Psoas muscle (tissue), 8 donors: Measurements from ENCODE around the gene C2orf49. TPM values are rescaled to one million over a fixed set of nuclear protein-coding genes. Genes with fewer than 3 reads are reported as not detected.
A peak's percentile ranks its signal among the peaks of the same experiment; 100 is the strongest.

Source experiments
- ATAC-seq, 4 donors: fragments of 200-7000 bp; cut with Tn5 transposase; one replicate each; pipeline ENCODE4 v1.9.1; 2020; ENCODE audit warnings: moderate library complexity in 3 of 4, mild to moderate bottlenecking in 2 of 4
- DNase-seq, 2 donors: peaks; one replicate each; pipeline ENCODE4 v3.0.0-alpha.2; 2020
- H3K27ac ChIP-seq: fragments of 200-600 bp; one replicate; pipeline ENCODE4 v1.8.0; 2022
- H3K27me3 ChIP-seq, 3 donors: fragments of 200-600 bp in 1 of 3; one replicate each; pipeline versions ENCODE4 v1.6.1 to v1.8.0; 2013 to 2022; ENCODE audit warnings: low read length in 2 of 3, mild to moderate bottlenecking in 2 of 3, moderate library complexity in 1 of 3; ENCODE audit not compliant: insufficient read depth in 3 of 3
- H3K36me3 ChIP-seq, 2 donors: fragments of 200-600 bp in 1 of 2; one replicate each; pipeline versions ENCODE4 v1.6.1 to v1.8.0; 2013 to 2022; ENCODE audit warnings: low read depth in 1 of 2, mild to moderate bottlenecking in 1 of 2, moderate library complexity in 1 of 2; ENCODE audit not compliant: insufficient read depth in 1 of 2
- H3K4me1 ChIP-seq: fragments of 200-600 bp; one replicate; pipeline ENCODE4 v1.8.0; 2022
- H3K4me3 ChIP-seq: fragments of 200-600 bp; one replicate; pipeline ENCODE4 v1.8.0; 2022; ENCODE audit warnings: mild to moderate bottlenecking
- H3K9me3 ChIP-seq: fragments of 200-600 bp; one replicate; pipeline ENCODE4 v1.8.0; 2022
- WGBS, 3 donors: extraction: QIAGEN DNeasy Blood & Tissue Kit; methylation state at CpG; one replicate each; pipeline versions ENCODE4 v1.1.6 to v1.1.7; 2013; 5-methylcytosine and 5-hydroxymethylcytosine counted together
- intact Hi-C, 2 donors: fragments of 100-400 bp; cut with DNase I; formaldehyde crosslinking; loops; one replicate each; pipeline versions ENCODE4 v1.11.0 to v1.14.2; 2022
- polyA plus RNA-seq, 3 donors: library from polyadenylated mRNA; stranded (reverse); fragments of 200-250 nt; gene quantifications; one replicate each; pipeline ENCODE4 v1.2.3, GENCODE V29; 2013
- total RNA-seq, 4 donors: library from RNA; stranded (reverse); fragmentation: NEBNext Ultra II Directional in 2 of 4; extraction: Animal tissue kit (Norgen Biotek cat#: 25700) in 2 of 4; gene quantifications; one replicate each; pipeline versions ENCODE4 v1.2.1 to v1.2.4, GENCODE V29; 2021 to 2023
- TF ChIP-seq, protein P1 (sequence below): fragments of 200-600 bp; IDR thresholded peaks from one replicate; pipeline ENCODE4 v1.8.0; 2022; ENCODE audit warnings: antibody characterized with exemption
- donor health status: healthy with polysubstance abuse.
- donor health status: DM: no; HTN: no; CAD: no; lungs with moderate emphysema.
- donor health status: Bipolar disorder and iron deficiency.
- donor health status: healthy.
- donor health status: DM: yes; HTN: yes; CAD: no.
- donor health status: DM: no; HTN: no; CAD: no.
- donor health status: DM: no; HTN: no; CAD: no.
- donor health status: DM: yes; HTN: yes; CAD: no.

C2orf49 gene
- total and polyA plus RNA-seq, 7 donors: 13.2 to 24.6 (median 15.0) TPM

DNA sequence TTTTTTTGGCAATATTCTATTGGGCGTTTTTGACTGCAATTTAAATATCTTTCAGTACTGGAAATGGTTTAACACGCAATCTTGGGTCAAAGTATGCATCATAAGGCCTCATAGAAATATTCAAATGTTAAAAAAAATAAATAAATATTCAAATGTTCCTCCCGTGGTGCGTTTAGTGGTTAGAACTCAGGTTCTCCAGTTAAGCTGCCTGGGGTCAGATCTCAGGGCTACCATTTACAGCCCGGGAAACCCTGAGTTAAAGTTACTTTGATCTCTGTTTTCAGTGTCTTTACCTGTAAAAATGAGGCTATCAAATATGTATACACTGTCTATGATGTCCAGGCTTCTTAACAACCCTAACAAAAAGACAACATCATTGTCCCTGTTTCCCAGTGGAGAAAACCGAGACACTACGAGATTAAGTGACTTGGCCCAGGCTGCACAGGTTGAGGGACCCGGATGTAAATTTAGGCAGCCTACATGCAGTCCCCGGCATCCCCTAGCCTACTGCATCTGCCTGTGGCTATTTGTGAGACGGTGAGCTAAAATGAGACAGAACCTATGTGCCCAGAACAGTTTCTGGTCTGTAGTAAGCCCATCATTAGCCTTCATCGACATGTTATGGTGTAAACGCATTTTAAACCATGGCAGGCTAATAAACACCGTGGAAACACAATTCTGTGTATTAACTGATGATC, 59.8 kb downstream of the C2orf49 start:
- H3K4me1 ChIP-seq: peaks cover 39% of the 10 kb centered on the region
- H3K4me3 ChIP-seq: peak overlapping the region; percentile 97
- peak; percentile 24 to 53 (median 39) for ATAC-seq
- H3K27me3 ChIP-seq: no peaks in the 10 kb centered on the region
- WGBS, 3 donors: 45 to 69% (median 48%) methylated on average over 13 of the region's 13 CpGs
- peak overlapping the region; percentile 92 for H3K27ac ChIP-seq
- intact Hi-C loops: no loop called here
- TF ChIP-seq, protein P1, sequence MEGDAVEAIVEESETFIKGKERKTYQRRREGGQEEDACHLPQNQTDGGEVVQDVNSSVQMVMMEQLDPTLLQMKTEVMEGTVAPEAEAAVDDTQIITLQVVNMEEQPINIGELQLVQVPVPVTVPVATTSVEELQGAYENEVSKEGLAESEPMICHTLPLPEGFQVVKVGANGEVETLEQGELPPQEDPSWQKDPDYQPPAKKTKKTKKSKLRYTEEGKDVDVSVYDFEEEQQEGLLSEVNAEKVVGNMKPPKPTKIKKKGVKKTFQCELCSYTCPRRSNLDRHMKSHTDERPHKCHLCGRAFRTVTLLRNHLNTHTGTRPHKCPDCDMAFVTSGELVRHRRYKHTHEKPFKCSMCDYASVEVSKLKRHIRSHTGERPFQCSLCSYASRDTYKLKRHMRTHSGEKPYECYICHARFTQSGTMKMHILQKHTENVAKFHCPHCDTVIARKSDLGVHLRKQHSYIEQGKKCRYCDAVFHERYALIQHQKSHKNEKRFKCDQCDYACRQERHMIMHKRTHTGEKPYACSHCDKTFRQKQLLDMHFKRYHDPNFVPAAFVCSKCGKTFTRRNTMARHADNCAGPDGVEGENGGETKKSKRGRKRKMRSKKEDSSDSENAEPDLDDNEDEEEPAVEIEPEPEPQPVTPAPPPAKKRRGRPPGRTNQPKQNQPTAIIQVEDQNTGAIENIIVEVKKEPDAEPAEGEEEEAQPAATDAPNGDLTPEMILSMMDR: no peak
- no peaks in the 10 kb centered on the region for H3K9me3 ChIP-seq
- peaks cover 0 to 2% of the 10 kb centered on the region in 2 donors for H3K36me3 ChIP-seq
- no peak for DNase-seq

DNA sequence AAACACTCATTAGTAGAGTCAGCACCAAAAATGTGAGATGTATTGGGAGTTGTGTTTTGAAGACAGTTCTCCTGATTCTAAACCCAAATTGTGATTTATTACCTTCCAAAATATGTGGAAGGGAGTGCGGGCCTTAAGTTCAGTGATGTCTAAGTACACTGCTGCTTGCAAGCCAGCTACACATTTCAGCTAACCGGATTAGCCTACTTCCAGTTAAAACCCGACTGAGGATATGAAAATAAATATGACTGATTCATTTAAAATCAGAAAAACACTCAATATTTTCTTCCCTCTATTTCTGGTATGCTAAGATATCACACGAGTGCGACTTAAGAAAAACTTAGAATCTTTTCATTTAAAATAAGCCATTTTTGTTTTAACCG, 60.6 kb downstream of the C2orf49 start:
- peak overlapping the region; percentile 97 for H3K4me3 ChIP-seq
- no peak for DNase-seq
- peak in 3 of 4 donors; percentile 31 to 56 (median 38) for ATAC-seq
- peaks cover 41% of the 10 kb centered on the region for H3K4me1 ChIP-seq
- H3K27me3 ChIP-seq: no peaks in the 10 kb centered on the region
- no peaks in the 10 kb centered on the region for H3K36me3 ChIP-seq
- no peaks in the 10 kb centered on the region for H3K9me3 ChIP-seq
- peak overlapping the region; percentile 92 for H3K27ac ChIP-seq
- TF ChIP-seq, protein P1: no peak
- intact Hi-C loops: no loop called here
- 14 to 30% (median 18%) methylated on average over 6 of the region's 6 CpGs for WGBS, 3 donors

DNA sequence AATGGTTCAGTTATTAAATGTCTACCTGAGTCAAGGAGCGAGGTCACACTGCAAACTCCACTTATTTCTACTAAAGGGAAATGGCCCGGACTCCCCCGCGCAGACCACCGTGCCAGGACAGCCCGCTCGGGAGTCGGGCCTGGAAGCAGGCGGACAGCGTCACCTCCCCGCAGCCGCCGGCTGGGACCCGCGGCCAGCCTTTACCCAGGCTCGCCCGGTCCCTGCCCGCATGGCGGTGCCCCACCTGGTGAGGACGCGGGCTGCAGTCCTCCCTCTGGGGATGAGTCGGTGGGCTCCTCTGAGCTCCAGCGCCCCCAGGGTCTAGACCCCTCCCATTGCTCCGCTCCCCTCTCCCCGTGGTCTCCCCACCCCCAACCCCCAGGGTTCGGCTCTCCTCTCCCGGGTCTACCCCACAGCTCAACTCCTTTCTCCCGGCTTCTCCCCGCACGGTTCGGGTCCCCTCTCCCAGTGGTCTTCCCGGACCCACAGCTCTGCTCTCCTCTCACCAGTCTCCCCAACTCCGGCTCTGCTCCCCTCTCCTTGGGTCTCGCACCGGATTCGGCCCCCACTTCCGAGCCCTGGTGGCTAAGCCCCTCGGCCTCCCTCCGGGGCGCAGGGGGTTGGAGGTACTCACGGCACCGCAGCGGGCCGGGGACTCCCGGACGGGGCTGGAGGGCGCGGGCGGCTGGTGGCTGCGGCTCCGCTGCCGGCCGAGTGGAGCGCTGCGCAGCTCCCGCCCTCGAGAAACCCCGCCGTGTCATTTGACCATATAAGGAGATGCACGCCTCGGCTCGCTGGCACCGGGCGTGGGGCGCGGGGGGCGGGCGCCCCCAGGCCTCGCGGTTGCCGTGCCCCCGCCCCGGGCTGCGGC, 61.2 kb downstream of the C2orf49 start, which contains the start of gene FHL2:
FHL2 (minus strand) TSS at position 716 of the 871 bp plus-strand sequence. CDS start 12,535 bp downstream, outside the sequence.
- DNase-seq (peak; percentile 78 to 87), ATAC-seq (peak; percentile 83 to 88 (median 86))
- no peaks in the 10 kb centered on the region for H3K27me3 ChIP-seq
- H3K9me3 ChIP-seq: no peaks in the 10 kb centered on the region
- H3K4me1 ChIP-seq: peaks cover 41% of the 10 kb centered on the region
- H3K4me3 ChIP-seq: peak within 1 kb of the TSS; percentile 97
- no peaks in the 10 kb centered on the region for H3K36me3 ChIP-seq
- intact Hi-C loops: no loop called here
- 0 to 1% (median 1%) methylated on average over 56 to 74 of the region's 74 CpGs for WGBS, 3 donors
- TF ChIP-seq, protein P1: peak; percentile 59
- peak within 1 kb of the TSS; percentile 92 for H3K27ac ChIP-seq

Other genes starting within 250 kb of the C2orf49 start
- gene GPR45, start 95.8 kb upstream of the C2orf49 start, total RNA-seq: not detected
- gene GPR45, start 95.8 kb upstream of the C2orf49 start, polyA plus RNA-seq: under 1 TPM in 1 of 3 donors, not detected in 2; 0.03 TPM
- gene TGFBRAP1, start 7.8 kb upstream of the C2orf49 start, total RNA-seq: 10 to 100 TPM; 13.3 to 21.4 (median 16.8) TPM
- 10 to 100 TPM in 1 of 3 donors, 1 to 10 TPM in 2; 5.4 to 18.2 (median 8.8) TPM for gene TGFBRAP1, start 7.8 kb upstream of the C2orf49 start, polyA plus RNA-seq
- 100 to 1,000 TPM in 1 of 4 donors, 10 to 100 TPM in 3; 33.5 to 114 (median 51.7) TPM for gene FHL2, start 61.5 kb downstream of the C2orf49 start, total RNA-seq
- gene FHL2, start 61.5 kb downstream of the C2orf49 start, polyA plus RNA-seq: 10 to 100 TPM; 24.7 to 40.9 (median 28.5) TPM